ENCODE results near the gene PPEF2.

The PPEF2 gene

GRCh38 chr4:75841641-75842520 is 60.4 kb downstream of the PPEF2 start:
- H3K4me3 ChIP-seq (ENCODE audit: low read depth, low read length), result no peak overlapping the region
- no peak for DNase-seq (ENCODE audit: low read depth)
- TF ChIP-seq CTCF (IDR thresholded peaks at IDR 0.05; ENCODE audit: insufficient read depth, low read depth, low read length, missing control alignments), result no peak

- DNase-seq (ENCODE audit: low read depth), result no peak
- no peak for TF ChIP-seq CTCF (IDR thresholded peaks at IDR 0.05; ENCODE audit: insufficient read depth, low read depth, low read length, missing control alignments)
- no peak overlapping the region for H3K4me3 ChIP-seq (ENCODE audit: low read depth, low read length)
Measured at GRCh38 chr4:75834772-75835154, 67.5 kb downstream of the PPEF2 start.

- no peak for TF ChIP-seq CTCF (IDR thresholded peaks at IDR 0.05; ENCODE audit: insufficient read depth, low read depth, low read length, missing control alignments)
- no peak for DNase-seq (ENCODE audit: low read depth)
- H3K4me3 ChIP-seq (ENCODE audit: low read depth, low read length), result no peak overlapping the region
Measured at GRCh38 chr4:75834095-75834771, 68.0 kb downstream of the PPEF2 start.

GRCh38 chr4:75831856-75832405 is 70.3 kb downstream of the PPEF2 start:
- no peak for TF ChIP-seq CTCF (IDR thresholded peaks at IDR 0.05; ENCODE audit: insufficient read depth, low read depth, low read length, missing control alignments)
- H3K4me3 ChIP-seq (ENCODE audit: low read depth, low read length), result no peak overlapping the region
- DNase-seq (ENCODE audit: low read depth), result no peak

- no peak overlapping the region for H3K4me3 ChIP-seq (ENCODE audit: low read depth, low read length)
- no peak for TF ChIP-seq CTCF (IDR thresholded peaks at IDR 0.05; ENCODE audit: insufficient read depth, low read depth, low read length, missing control alignments)
- no peak for DNase-seq (ENCODE audit: low read depth)
Measured at GRCh38 chr4:75830906-75831305, 71.3 kb downstream of the PPEF2 start.

- TF ChIP-seq CTCF (IDR thresholded peaks at IDR 0.05; ENCODE audit: insufficient read depth, low read depth, low read length, missing control alignments), result no peak
- no peak for DNase-seq (ENCODE audit: low read depth)
- H3K4me3 ChIP-seq (ENCODE audit: low read depth, low read length), result no peak overlapping the region
Measured at GRCh38 chr4:75823812-75824211, 78.4 kb downstream of the PPEF2 start.
